SH-SY5Y (cell line): ENCODE data around the gene CCDC47.

ENCODE experiments used
- GATA2 ChIP-seq: IDR thresholded peaks from 2 replicates; pipeline ENCODE4 v1.6.1; 2011; ENCODE audit warnings: mild to moderate bottlenecking, low read depth, low read length
- GATA3 ChIP-seq: IDR thresholded peaks from 2 replicates; pipeline ENCODE4 v1.6.1; 2011; ENCODE audit warnings: low read depth, mild to moderate bottlenecking, low read length, moderate library complexity

- TF ChIP-seq GATA3 (no peak), GATA2 (no peak)
Measured at GRCh38 chr17:63764716-63765115, 8.7 kb downstream of the CCDC47 start.
